ENCODE results near the gene SSX4B. TPM values are rescaled to one million over a fixed set of nuclear protein-coding genes. Genes with fewer than 3 reads are reported as not detected.
"Not testable (repeated sequence)": the region's sequence is repeated elsewhere in the genome, so short reads cannot be mapped to it uniquely, and the experiment has no call there.

SSX4B gene, protein sequence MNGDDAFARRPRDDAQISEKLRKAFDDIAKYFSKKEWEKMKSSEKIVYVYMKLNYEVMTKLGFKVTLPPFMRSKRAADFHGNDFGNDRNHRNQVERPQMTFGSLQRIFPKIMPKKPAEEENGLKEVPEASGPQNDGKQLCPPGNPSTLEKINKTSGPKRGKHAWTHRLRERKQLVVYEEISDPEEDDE
- not detected for total RNA-seq
- polyA plus RNA-seq, result not detected
- long read RNA-seq, donor 1, result 0 reads
- long read RNA-seq, donor 2, result 0 reads
- long read RNA-seq, donor 3, result 0 reads
- long read RNA-seq, donor 4, result 0 reads

DNA sequence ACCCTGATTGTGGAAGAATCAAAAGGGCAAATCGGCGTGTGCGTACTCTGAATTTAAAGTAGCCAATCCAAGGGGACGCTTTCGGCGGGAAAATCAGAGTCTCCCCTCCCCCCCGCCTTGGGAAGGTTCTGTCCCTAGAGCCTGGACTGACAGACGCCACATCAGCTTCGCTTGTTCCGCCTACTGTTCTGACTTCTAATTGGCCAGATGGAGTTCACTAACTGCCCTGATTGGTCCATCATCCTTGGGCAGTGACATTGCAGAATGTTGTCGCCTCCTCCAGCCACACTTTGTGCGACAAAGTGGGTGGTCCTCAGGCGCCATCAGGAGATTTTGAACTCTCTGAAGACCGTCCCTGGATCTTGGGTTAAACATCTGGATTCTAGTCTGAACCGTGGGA lies at the start of gene SSX4B:
SSX4B (minus strand) TSS at position 101 of the 400 bp plus-strand sequence. CDS start 588 bp downstream, outside the sequence.
- H3K9me3 ChIP-seq (ENCODE audit: control insufficient read depth, low read length); DNase-seq; H3K4me1 ChIP-seq (ENCODE audit: control insufficient read depth, insufficient read depth, low read length); intact Hi-C loops (cut with DNase I); ATAC-seq; H3K27me3 ChIP-seq (ENCODE audit: control insufficient read depth, insufficient read depth); H3K27ac ChIP-seq (ENCODE audit: low read length); H3K4me3 ChIP-seq (ENCODE audit: low read length): not testable (repeated sequence)
- no CpG with 5 or more reads among the region's 15 CpGs for WGBS

DNA sequence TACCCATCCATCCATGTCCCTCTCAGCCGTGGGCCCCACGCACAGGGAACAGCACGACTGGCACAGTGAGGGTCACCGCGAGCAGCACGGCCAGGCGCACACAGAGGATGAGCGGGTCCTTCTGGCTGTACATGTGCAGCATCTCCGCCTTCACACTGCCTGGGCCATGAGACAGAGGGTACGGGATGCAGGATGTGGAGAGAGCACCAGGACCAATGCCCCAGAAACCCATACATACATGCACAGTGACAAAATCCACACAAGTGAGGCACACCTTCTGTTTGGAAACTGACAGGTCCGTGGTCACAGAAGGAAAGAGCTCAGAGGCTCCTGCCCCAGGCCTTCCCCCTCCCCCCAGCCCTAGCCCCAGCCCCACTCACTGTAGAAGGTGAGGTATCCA lies 48.8 kb upstream of the SSX4B start:
- DNase-seq, result no peak
- ATAC-seq, result no peak
- H3K4me1 ChIP-seq (ENCODE audit: control insufficient read depth, insufficient read depth, low read length), result no peaks in the 10 kb centered on the region
- intact Hi-C loops (cut with DNase I), result no loop called here
- H3K4me3 ChIP-seq (ENCODE audit: low read length), result no peak overlapping the region
- no peaks in the 10 kb centered on the region for H3K9me3 ChIP-seq (ENCODE audit: control insufficient read depth, low read length)
- H3K27ac ChIP-seq (ENCODE audit: low read length), result no peak overlapping the region
- no peaks in the 10 kb centered on the region for H3K27me3 ChIP-seq (ENCODE audit: control insufficient read depth, insufficient read depth)
- WGBS, result 92% methylated on average over 11 of the region's 11 CpGs

DNA sequence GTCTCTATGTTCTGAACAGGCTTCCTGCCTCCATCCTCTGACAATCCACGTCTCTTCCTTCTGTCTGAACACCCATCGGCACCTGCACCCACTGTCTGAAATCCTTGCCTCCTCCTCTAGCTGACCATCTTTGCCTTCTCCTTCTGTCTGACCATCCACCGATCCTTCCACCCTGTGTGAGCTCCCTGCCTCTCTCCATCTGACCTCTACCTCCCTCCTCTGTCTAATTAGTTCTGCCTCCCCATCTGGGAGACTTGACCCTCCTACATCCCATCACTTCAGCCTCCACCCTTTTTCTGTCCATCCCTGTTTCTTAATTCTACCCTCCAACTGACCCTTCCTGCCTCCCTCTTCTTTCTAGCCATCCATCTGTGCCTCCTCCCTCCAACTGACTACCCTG lies 48.3 kb upstream of the SSX4B start:
- Histone ChIP-seq H3K27me3 (ENCODE audit: control insufficient read depth, insufficient read depth) (no peaks in the 10 kb centered on the region), H3K4me3 (ENCODE audit: low read length) (no peak overlapping the region), H3K4me1 (ENCODE audit: control insufficient read depth, insufficient read depth, low read length) (no peaks in the 10 kb centered on the region), H3K27ac (ENCODE audit: low read length) (no peak overlapping the region), H3K9me3 (ENCODE audit: control insufficient read depth, low read length) (no peaks in the 10 kb centered on the region)
- no peak for DNase-seq
- intact Hi-C loops (cut with DNase I), result no loop called here
- no peak for ATAC-seq
- 89% methylated on average over 3 of the region's 3 CpGs for WGBS

DNA sequence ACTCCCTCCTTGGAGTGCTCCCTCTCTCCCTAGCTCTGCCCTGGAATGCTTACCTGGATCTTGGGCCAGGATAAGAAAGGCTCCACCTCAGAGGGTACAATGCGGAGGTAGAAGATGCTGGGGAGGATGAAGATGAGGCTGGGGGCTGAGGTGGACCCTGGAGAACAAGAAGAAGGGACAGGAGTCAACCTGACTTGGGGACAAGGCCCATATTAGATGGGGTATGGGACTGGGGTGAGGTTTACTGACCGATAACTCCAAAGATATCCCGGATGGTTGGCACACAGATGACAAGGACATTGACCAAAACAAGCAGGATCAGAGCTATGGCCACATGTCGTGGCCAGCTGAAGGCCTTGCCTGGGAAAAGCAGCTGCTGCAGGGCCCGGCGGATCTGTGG lies 47.7 kb upstream of the SSX4B start:
- H3K9me3 ChIP-seq (ENCODE audit: control insufficient read depth, low read length), result no peaks in the 10 kb centered on the region
- intact Hi-C loops (cut with DNase I), result no loop called here
- ATAC-seq (no peak), DNase-seq (no peak)
- no peak overlapping the region for H3K27ac ChIP-seq (ENCODE audit: low read length)
- no peaks in the 10 kb centered on the region for H3K4me1 ChIP-seq (ENCODE audit: control insufficient read depth, insufficient read depth, low read length)
- H3K4me3 ChIP-seq (ENCODE audit: low read length), result no peak overlapping the region
- WGBS, result 89% methylated on average over 6 of the region's 6 CpGs
- no peaks in the 10 kb centered on the region for H3K27me3 ChIP-seq (ENCODE audit: control insufficient read depth, insufficient read depth)

DNA sequence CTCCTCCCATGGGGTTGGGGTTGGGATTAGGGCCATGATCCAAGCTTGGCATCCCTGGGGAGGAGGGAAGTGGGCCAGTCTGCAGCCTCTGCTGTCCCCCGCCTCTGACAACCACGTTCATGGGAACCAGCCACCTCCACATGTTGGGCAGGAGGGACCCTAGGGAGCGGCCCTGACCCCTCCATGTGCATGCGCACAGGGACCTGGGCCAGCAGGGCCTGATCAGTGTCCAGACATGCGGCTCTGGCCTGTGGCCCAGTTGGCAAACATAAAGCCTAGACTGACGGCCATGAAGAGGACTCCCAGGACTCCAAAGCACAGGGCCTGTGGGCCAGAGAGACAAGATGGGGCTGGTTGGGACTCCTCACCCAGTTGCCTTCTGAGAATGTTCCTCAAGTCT lies 47.0 kb upstream of the SSX4B start:
- WGBS, result 53% methylated on average over 6 of the region's 6 CpGs
- DNase-seq (peak; percentile 46 to 80 (median 72)), ATAC-seq (peak; percentile 71 to 74)
- Histone ChIP-seq H3K4me3 (ENCODE audit: low read length) (no peak overlapping the region), H3K4me1 (ENCODE audit: control insufficient read depth, insufficient read depth, low read length) (no peaks in the 10 kb centered on the region), H3K27me3 (ENCODE audit: control insufficient read depth, insufficient read depth) (no peaks in the 10 kb centered on the region), H3K9me3 (ENCODE audit: control insufficient read depth, low read length) (no peaks in the 10 kb centered on the region), H3K27ac (ENCODE audit: low read length) (no peak overlapping the region)
- intact Hi-C loops (cut with DNase I), result no loop called here

DNA sequence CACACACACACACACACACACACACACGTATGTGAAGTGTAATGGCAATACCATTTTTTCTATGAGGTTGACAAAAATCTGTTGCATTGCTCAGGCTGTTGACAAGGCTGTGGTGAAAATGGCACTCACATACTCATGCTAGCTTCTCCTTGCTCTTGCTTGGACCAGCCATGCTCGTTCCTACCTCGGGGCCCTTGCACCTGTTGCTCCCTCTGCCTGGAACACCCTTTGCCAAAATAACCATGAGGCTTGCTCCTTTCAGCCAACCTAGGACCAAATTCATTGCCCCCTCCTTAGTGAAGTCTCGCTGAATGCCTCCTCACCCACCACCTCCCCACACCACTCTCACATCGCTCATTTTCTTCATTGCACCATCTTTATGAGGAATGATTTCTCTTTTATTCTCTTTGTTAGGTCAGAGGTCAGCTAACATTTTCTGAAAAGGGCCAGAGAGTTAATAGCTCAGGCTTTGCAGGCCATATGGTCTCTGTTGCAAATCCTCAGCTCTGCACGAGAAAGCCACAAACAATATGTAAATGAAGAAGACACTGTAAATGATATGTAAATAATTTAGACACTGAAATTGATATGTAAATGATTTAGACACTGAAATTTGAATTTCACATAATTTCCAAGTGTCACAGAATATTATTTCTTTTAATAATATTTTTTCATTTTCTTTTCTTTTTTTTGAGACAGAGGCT lies 45.0 kb upstream of the SSX4B start:
- Histone ChIP-seq H3K4me1 (ENCODE audit: control insufficient read depth, insufficient read depth, low read length) (no peaks in the 10 kb centered on the region), H3K27me3 (ENCODE audit: control insufficient read depth, insufficient read depth) (no peaks in the 10 kb centered on the region), H3K4me3 (ENCODE audit: low read length) (no peak overlapping the region), H3K27ac (ENCODE audit: low read length) (no peak overlapping the region), H3K9me3 (ENCODE audit: control insufficient read depth, low read length) (no peaks in the 10 kb centered on the region)
- 84% methylated on average over 6 of the region's 6 CpGs for WGBS
- intact Hi-C loops (cut with DNase I), result no loop called here
- ATAC-seq (no peak), DNase-seq (no peak)

DNA sequence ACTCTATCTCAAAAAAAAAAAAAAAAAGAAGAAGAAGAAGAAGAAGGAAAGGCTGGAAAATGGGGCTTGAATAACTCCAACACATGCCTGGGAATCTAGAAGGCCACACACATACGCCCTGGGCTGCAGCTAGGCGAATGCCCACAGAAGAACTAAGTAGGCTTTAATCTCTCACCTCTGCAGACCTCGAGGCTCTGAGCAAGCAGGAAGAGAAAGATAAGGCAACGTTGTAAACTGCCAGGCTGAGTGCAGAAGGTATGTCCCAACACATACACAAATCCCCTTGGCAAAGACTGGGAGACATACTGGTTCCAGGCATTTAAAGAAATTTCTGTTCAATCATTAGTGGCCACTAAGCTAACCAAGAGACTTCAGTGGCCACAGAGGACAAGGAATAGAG lies 39.9 kb upstream of the SSX4B start:
- intact Hi-C loops (cut with DNase I), result no loop called here

DNA sequence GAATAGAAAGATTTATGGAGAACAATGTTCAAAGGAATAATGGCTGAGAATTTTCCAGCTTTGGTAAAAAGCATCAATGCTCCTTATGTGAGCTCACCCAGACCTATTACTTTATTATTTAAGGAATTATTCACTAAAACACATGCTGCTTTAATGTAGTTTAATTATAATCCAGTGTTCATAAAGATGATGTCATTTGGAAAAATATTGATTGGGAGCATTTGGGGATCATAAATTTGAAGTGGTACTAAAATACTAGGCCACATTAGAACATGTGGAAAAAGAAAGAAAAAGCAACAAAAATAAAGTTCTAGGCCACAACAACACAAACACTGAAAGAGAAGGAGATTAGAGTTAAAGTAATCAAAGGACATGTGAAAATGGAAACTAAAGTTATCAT lies 38.3 kb upstream of the SSX4B start:
- intact Hi-C loops (cut with DNase I), result no loop called here
- H3K27me3 ChIP-seq (ENCODE audit: control insufficient read depth, insufficient read depth), result no peaks in the 10 kb centered on the region
- H3K27ac ChIP-seq (ENCODE audit: low read length), result no peak overlapping the region
- DNase-seq (no peak), ATAC-seq (no peak)
- H3K9me3 ChIP-seq (ENCODE audit: control insufficient read depth, low read length), result no peaks in the 10 kb centered on the region
- H3K4me1 ChIP-seq (ENCODE audit: control insufficient read depth, insufficient read depth, low read length), result no peaks in the 10 kb centered on the region
- no peak overlapping the region for H3K4me3 ChIP-seq (ENCODE audit: low read length)

More for the DNA sequence above, 39.9 kb upstream of the SSX4B start:
- Histone ChIP-seq H3K27me3 (ENCODE audit: control insufficient read depth, insufficient read depth) (no peaks in the 10 kb centered on the region), H3K4me3 (ENCODE audit: low read length) (no peak overlapping the region), H3K4me1 (ENCODE audit: control insufficient read depth, insufficient read depth, low read length) (no peaks in the 10 kb centered on the region), H3K27ac (ENCODE audit: low read length) (no peak overlapping the region), H3K9me3 (ENCODE audit: control insufficient read depth, low read length) (no peaks in the 10 kb centered on the region)
- no peak for DNase-seq
- ATAC-seq, result no peak
- 42% methylated on average over 4 of the region's 4 CpGs for WGBS

DNA sequence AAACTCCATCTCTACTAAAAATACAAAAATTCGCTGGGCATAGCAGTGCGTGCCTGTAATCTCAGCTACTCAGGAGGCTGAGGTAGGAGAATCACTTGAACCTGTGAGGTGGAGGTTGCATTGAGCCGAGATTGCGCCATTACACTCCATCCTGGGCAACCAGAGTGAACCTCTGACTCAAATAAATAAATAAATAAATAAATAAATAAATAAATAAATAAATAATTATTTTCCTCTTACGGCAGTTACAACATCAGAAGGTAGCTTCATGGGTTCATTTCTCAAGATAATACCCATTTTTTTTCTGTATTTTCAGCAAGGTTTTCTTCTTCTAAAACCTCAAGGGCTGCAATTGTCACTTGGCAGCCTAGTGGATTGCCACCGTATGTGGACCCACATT lies 35.4 kb upstream of the SSX4B start:
- H3K4me3 ChIP-seq (ENCODE audit: low read length); DNase-seq; intact Hi-C loops (cut with DNase I); H3K27me3 ChIP-seq (ENCODE audit: control insufficient read depth, insufficient read depth); H3K4me1 ChIP-seq (ENCODE audit: control insufficient read depth, insufficient read depth, low read length); ATAC-seq; H3K27ac ChIP-seq (ENCODE audit: low read length); H3K9me3 ChIP-seq (ENCODE audit: control insufficient read depth, low read length): not testable (repeated sequence)
- WGBS, result 94% methylated on average over 6 of the region's 6 CpGs

DNA sequence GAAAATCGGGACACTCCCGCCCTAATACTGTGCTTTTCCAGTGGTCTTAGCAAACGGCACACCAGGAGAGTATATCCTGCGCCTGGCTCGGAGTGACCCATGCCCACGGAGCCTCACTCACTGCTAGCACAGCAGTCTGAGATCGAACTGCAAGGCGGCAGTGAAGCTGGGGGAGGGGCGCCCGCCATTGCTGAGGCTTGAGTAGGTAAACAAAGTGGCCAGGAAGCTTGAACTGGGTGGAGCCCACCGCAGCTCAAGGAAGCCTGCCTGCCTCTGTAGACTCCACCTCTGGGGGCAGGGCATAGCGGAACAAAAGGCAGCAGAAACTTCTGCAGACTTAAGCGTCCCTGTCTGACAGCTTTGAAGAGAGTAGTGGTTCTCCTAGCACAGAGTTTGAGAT lies 22.0 kb upstream of the SSX4B start:
- H3K9me3 ChIP-seq (ENCODE audit: control insufficient read depth, low read length); H3K4me3 ChIP-seq (ENCODE audit: low read length); H3K27me3 ChIP-seq (ENCODE audit: control insufficient read depth, insufficient read depth); intact Hi-C loops (cut with DNase I); ATAC-seq; DNase-seq; H3K4me1 ChIP-seq (ENCODE audit: control insufficient read depth, insufficient read depth, low read length); H3K27ac ChIP-seq (ENCODE audit: low read length): not testable (repeated sequence)
- 83% methylated on average over 13 of the region's 13 CpGs for WGBS

DNA sequence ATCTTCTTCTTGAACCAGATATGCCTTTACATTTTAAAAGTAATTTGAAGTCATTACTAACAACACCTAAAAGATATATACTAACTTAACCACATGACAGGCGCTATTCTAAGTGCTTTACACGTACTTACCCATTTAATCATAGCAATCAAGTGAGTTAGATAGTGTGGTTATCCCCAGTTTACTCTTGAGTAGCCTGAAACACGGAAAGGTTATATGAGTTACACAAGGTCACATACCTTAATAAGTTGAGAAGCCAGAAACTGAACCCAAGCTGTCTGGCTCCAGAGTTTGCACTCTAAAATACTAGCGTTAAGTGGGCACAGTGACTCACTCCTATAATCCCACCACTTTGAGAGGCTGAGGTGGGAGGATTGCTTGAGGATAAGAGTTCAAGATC lies 18.4 kb upstream of the SSX4B start:
- intact Hi-C loops (cut with DNase I); H3K27me3 ChIP-seq (ENCODE audit: control insufficient read depth, insufficient read depth); H3K4me3 ChIP-seq (ENCODE audit: low read length); ATAC-seq; H3K4me1 ChIP-seq (ENCODE audit: control insufficient read depth, insufficient read depth, low read length); H3K27ac ChIP-seq (ENCODE audit: low read length); H3K9me3 ChIP-seq (ENCODE audit: control insufficient read depth, low read length); DNase-seq: not testable (repeated sequence)
- 71% methylated on average over 4 of the region's 4 CpGs for WGBS

Measured in right cardiac atrium (tissue), 5 donors.